Loucy (cell line): Measurements from ENCODE around the gene SYT1.

ENCODE experiments used
- CTCF ChIP-seq: fragments of 200-600 bp; sonication (generic); conservative IDR thresholded peaks from 2 replicates; pipeline ENCODE4 v1.5.1; 2014; ENCODE audit warnings: mild to moderate bottlenecking, antibody characterized with exemption, low read length
- EZH2phosphoT487 ChIP-seq: fragments of 200-600 bp; IDR thresholded peaks from 2 replicates; pipeline ENCODE4 v1.6.1; 2018; ENCODE audit warnings: antibody characterized with exemption, mild to moderate bottlenecking, moderate library complexity, borderline replicate concordance

GRCh38 chr12:79250186-79250585, 385.6 kb downstream of the SYT1 start:
- TF ChIP-seq CTCF: no peak
- TF ChIP-seq EZH2phosphoT487: no peak
